Astrocyte (in vitro differentiated cells and primary cell): ENCODE measurements around the gene ENDOV. TPM values are rescaled to one million over a fixed set of nuclear protein-coding genes. Genes with fewer than 3 reads are reported as not detected.
A peak's percentile ranks its signal among the peaks of the same experiment; 100 is the strongest.

ENCODE experiments used
- DNase-seq: peaks from one replicate; pipeline ENCODE4 v3.0.0-alpha.2; 2010; ENCODE audit warnings: low read depth
- FAIRE-seq: peaks from 2 replicates; lab custom pipeline; 2011; peaks lifted over from hg19 to GRCh38; lab: Jason Lieb, UNC
- H2AFZ ChIP-seq: 2 replicates; pipeline ENCODE4 v1.6.0; 2012; ENCODE audit warnings: low read depth, low read length, inconsistent platforms
- H3K27ac ChIP-seq: 2 replicates; pipeline ENCODE4 v1.5.1; 2011; ENCODE audit warnings: low read depth, low read length, inconsistent platforms
- H3K27me3 ChIP-seq: 2 replicates; pipeline ENCODE4 v1.6.0; 2011; ENCODE audit warnings: low read length, inconsistent platforms; ENCODE audit not compliant: insufficient read depth
- H3K36me3 ChIP-seq: 2 replicates; pipeline ENCODE4 v1.5.1; 2011; ENCODE audit warnings: low read length, inconsistent platforms; ENCODE audit not compliant: insufficient read depth
- H3K4me1 ChIP-seq: 2 replicates; pipeline ENCODE4 v1.5.1; 2011; ENCODE audit warnings: low read length, inconsistent platforms; ENCODE audit not compliant: insufficient read depth
- H3K4me2 ChIP-seq: 2 replicates; pipeline ENCODE4 v1.6.0; 2012; ENCODE audit warnings: low read length, inconsistent platforms
- H3K4me3 ChIP-seq: 2 replicates; pipeline ENCODE4 v1.5.1; 2011; ENCODE audit warnings: low read depth, mild to moderate bottlenecking, low read length, inconsistent platforms; ENCODE audit not compliant: insufficient read depth
- H3K79me2 ChIP-seq: 2 replicates; pipeline ENCODE4 v1.6.0; 2012; ENCODE audit warnings: mild to moderate bottlenecking, low read length, inconsistent platforms; ENCODE audit not compliant: insufficient read depth
- H3K9ac ChIP-seq: 2 replicates; pipeline ENCODE4 v1.6.0; 2012; ENCODE audit warnings: mild to moderate bottlenecking, low read length, inconsistent platforms
- H3K9me3 ChIP-seq: 2 replicates; pipeline ENCODE4 v1.5.1; 2012; ENCODE audit warnings: low read depth, mild to moderate bottlenecking, low read length, inconsistent platforms; ENCODE audit not compliant: insufficient read depth
- H4K20me1 ChIP-seq: 2 replicates; pipeline ENCODE4 v1.6.0; 2012; ENCODE audit warnings: low read length, inconsistent platforms; ENCODE audit not compliant: insufficient read depth
- H3K27ac Mint-ChIP-seq: one replicate; pipeline ENCODE4 v1.8.0; 2021; ENCODE audit warnings: mild to moderate bottlenecking, mixed read lengths; ENCODE audit not compliant: unreplicated experiment
- H3K27me3 Mint-ChIP-seq: one replicate; pipeline ENCODE4 v1.8.0; 2021; ENCODE audit warnings: low read depth, mixed read lengths; ENCODE audit not compliant: unreplicated experiment
- H3K36me3 Mint-ChIP-seq: one replicate; pipeline ENCODE4 v1.8.0; 2021; ENCODE audit warnings: low read depth, mixed read lengths; ENCODE audit not compliant: unreplicated experiment
- H3K4me1 Mint-ChIP-seq: one replicate; pipeline ENCODE4 v1.8.0; 2021; ENCODE audit warnings: low read depth, mixed read lengths; ENCODE audit not compliant: unreplicated experiment
- H3K4me3 Mint-ChIP-seq: one replicate; pipeline ENCODE4 v1.8.0; 2021; ENCODE audit warnings: mild to moderate bottlenecking, moderate library complexity, mixed read lengths; ENCODE audit not compliant: unreplicated experiment
- H3K9me3 Mint-ChIP-seq: one replicate; pipeline ENCODE4 v1.8.0; 2021; ENCODE audit warnings: mild to moderate bottlenecking, mixed read lengths; ENCODE audit not compliant: unreplicated experiment
- EZH2 ChIP-seq: IDR thresholded peaks from 2 replicates; pipeline ENCODE4 v1.6.1; 2012; ENCODE audit warnings: mild to moderate bottlenecking, low read length, inconsistent platforms; ENCODE audit not compliant: insufficient read depth
- total RNA-seq: library from RNA; stranded (reverse); gene quantifications from 2 replicates; pipeline ENCODE4 v1.2.1, GENCODE V29; 2021
- TF ChIP-seq, protein P1 (sequence below): IDR thresholded peaks from 2 replicates; pipeline ENCODE4 v1.5.1; 2011; ENCODE audit warnings: low read depth, mild to moderate bottlenecking, inconsistent platforms, low read length, moderate library complexity; ENCODE audit not compliant: insufficient read depth

The ENDOV gene
- total RNA-seq, 1 donor from 2014 or later, result 20.7 TPM

DNA sequence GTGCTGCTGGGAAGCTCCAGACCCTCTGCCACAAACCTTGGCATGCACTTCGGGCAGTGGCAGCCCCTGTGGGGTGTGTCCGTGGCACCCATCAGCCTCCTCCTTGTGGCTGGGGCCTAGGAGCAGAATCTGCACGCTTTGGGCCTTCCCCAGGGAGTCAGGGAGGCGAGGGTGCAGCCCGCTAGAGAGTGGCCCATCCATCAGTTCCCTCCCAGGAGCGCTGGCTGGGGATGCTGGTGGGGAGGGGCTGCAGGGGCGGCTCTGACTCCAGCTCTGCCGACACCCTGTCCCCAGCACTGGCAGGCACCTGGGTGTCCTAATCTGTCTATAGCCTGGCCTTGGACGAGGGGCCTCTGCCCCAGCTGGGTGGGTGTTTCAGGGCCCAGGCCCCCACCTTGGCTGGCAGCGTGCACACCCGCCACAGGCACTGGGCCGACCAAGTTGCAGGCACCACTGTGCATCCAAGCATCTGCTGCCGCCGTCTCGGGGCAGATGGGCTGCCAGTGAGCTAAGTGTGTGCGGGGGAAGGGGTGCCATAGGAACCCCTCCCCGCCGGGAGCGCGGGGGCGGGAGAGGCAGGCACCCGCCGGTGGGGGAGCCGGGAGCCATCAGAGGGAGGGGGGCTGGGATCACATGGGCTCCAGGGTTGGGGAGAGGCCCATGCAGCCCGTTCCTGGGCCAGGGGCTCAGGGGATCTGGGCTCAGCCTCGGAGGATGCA, 30.2 kb downstream of the ENDOV start:
- no peak overlapping the region for H3K4me3 ChIP-seq
- Mint-ChIP-seq H3K4me1 (peaks cover 2% of the 10 kb centered on the region), H3K4me3 (no peak overlapping the region), H3K9me3 (no peaks in the 10 kb centered on the region), H3K36me3 (peaks cover 2% of the 10 kb centered on the region), H3K27me3 (peaks cover 15% of the 10 kb centered on the region), H3K27ac (no peak overlapping the region)
- H3K36me3 ChIP-seq, result no peaks in the 10 kb centered on the region
- DNase-seq (no peak), FAIRE-seq (no peak)
- H4K20me1 ChIP-seq, result no peaks in the 10 kb centered on the region
- H3K4me1 ChIP-seq, result no peaks in the 10 kb centered on the region
- H3K9ac ChIP-seq, result no peak overlapping the region
- H3K4me2 ChIP-seq, result no peak overlapping the region
- TF ChIP-seq, protein P1, sequence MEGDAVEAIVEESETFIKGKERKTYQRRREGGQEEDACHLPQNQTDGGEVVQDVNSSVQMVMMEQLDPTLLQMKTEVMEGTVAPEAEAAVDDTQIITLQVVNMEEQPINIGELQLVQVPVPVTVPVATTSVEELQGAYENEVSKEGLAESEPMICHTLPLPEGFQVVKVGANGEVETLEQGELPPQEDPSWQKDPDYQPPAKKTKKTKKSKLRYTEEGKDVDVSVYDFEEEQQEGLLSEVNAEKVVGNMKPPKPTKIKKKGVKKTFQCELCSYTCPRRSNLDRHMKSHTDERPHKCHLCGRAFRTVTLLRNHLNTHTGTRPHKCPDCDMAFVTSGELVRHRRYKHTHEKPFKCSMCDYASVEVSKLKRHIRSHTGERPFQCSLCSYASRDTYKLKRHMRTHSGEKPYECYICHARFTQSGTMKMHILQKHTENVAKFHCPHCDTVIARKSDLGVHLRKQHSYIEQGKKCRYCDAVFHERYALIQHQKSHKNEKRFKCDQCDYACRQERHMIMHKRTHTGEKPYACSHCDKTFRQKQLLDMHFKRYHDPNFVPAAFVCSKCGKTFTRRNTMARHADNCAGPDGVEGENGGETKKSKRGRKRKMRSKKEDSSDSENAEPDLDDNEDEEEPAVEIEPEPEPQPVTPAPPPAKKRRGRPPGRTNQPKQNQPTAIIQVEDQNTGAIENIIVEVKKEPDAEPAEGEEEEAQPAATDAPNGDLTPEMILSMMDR, result no peak
- no peak for TF ChIP-seq EZH2
- no peak overlapping the region for H2AFZ ChIP-seq
- H3K27me3 ChIP-seq, result peaks cover 16% of the 10 kb centered on the region
- no peak overlapping the region for H3K27ac ChIP-seq
- H3K9me3 ChIP-seq, result no peaks in the 10 kb centered on the region
- no peaks in the 10 kb centered on the region for H3K79me2 ChIP-seq

DNA sequence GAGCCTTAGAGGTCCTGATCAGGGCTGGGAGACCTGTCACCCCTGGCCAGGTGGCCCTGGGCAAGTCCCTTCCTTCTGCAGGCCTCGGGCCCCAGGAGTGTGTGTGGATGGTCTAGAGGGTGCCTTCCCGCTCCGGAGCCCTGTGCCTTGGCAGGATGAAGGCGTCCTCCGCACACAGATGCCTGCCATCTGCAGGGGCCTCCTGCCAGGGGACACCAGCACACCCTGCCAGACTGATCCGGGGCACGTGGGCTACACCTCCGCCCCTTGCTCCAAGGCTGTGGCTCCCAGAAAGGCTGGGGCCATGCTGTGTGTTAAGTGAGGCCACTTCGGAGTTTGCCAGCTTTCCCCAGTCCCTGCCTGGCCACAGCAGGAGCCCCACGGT, 30.8 kb downstream of the ENDOV start:
- Histone ChIP-seq H2AFZ (no peak overlapping the region), H3K36me3 (no peaks in the 10 kb centered on the region), H3K27ac (no peak overlapping the region), H3K4me3 (no peak overlapping the region), H3K4me2 (no peak overlapping the region), H3K9ac (no peak overlapping the region), H3K4me1 (no peaks in the 10 kb centered on the region), H3K79me2 (no peaks in the 10 kb centered on the region), H4K20me1 (no peaks in the 10 kb centered on the region), H3K27me3 (peaks cover 16% of the 10 kb centered on the region), H3K9me3 (no peaks in the 10 kb centered on the region)
- DNase-seq, result no peak
- Mint-ChIP-seq H3K4me1 (peaks cover 2% of the 10 kb centered on the region), H3K27me3 (peaks cover 15% of the 10 kb centered on the region), H3K4me3 (no peak overlapping the region), H3K36me3 (peaks cover 2% of the 10 kb centered on the region), H3K9me3 (no peaks in the 10 kb centered on the region), H3K27ac (no peak overlapping the region)
- FAIRE-seq, result no peak
- TF ChIP-seq, protein P1, result no peak
- no peak for TF ChIP-seq EZH2

DNA sequence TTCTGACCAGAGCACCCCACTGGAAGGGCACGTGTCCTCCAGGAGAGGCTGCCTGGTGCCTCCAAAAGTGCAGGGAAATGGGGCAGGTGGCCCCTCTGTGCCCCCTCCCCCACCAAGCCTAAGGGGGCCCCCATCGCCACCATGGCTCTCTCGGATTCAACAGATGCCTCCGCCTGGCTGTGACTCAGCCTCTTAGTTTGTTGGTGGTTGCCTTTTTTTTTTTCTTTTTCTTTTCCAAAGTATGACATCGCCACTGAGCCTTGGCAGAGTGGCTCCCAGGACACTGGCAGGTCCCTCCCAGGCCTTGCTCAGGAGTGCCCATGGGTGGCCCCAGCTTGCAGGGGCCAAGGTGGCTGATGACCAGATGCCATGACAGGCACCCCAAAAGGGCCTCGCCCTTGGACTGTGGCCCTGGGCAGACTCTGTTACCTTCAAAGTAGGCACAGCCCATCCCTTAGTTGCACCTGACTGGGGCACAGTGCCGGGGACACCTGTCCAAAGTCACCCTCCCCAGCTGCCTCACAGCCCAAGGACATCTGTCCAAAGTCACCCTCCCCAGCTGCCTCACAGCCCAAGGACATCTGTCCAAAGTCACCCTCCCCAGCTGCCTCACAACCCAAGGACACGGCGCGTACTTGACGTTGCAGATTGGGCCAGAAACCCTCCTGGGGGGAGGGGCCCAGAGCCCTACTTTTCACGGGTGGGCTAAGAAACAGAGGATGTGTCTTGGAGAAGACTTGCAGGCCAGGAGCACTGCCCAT, 31.9 kb downstream of the ENDOV start:
- Histone ChIP-seq H3K27ac (no peak overlapping the region), H3K4me3 (no peak overlapping the region), H3K4me2 (no peak overlapping the region), H4K20me1 (no peaks in the 10 kb centered on the region), H2AFZ (no peak overlapping the region), H3K79me2 (no peaks in the 10 kb centered on the region), H3K9ac (no peak overlapping the region), H3K4me1 (no peaks in the 10 kb centered on the region), H3K27me3 (peaks cover 16% of the 10 kb centered on the region), H3K36me3 (no peaks in the 10 kb centered on the region), H3K9me3 (no peaks in the 10 kb centered on the region)
- TF ChIP-seq EZH2, result no peak
- TF ChIP-seq, protein P1, result no peak
- DNase-seq (no peak), FAIRE-seq (no peak)
- Mint-ChIP-seq H3K27ac (peak overlapping the region; percentile 69), H3K9me3 (no peaks in the 10 kb centered on the region), H3K36me3 (peaks cover 4% of the 10 kb centered on the region), H3K4me3 (no peak overlapping the region), H3K4me1 (peaks cover 2% of the 10 kb centered on the region), H3K27me3 (peaks cover 15% of the 10 kb centered on the region)
